Aorta (tissue), 5 donors: ENCODE measurements around the gene UBL4A. TPM values are rescaled to one million over a fixed set of nuclear protein-coding genes. Genes with fewer than 3 reads are reported as not detected.
A peak's percentile ranks its signal among the peaks of the same experiment; 100 is the strongest.

Experiments used
- ATAC-seq: fragments of 200-7000 bp; cut with Tn5 transposase; one replicate; pipeline ENCODE4 v1.9.1; 2022; ENCODE audit warnings: moderate library complexity; ENCODE audit not compliant: low FRiP score
- DNase-seq, 2 donors: peaks; one replicate each; pipeline ENCODE4 v3.0.0-alpha.2; 2020
- H3K27ac ChIP-seq, 2 donors: one replicate each; pipeline ENCODE4 v1.5.1; 2013; ENCODE audit warnings: low read length in 2 of 2, mild to moderate bottlenecking in 2 of 2, moderate library complexity in 2 of 2, control low read depth in 1 of 2, inconsistent platforms in 1 of 2, low read depth in 1 of 2
- H3K27me3 ChIP-seq, 2 donors: one replicate each; pipeline ENCODE4 v1.6.1; 2013; ENCODE audit warnings: control low read depth in 1 of 2, low read length in 1 of 2, mild to moderate bottlenecking in 1 of 2, moderate library complexity in 1 of 2; ENCODE audit not compliant: insufficient read depth in 2 of 2, control insufficient read depth in 1 of 2
- H3K36me3 ChIP-seq, 2 donors: one replicate each; pipeline ENCODE4 v1.6.1; 2013; ENCODE audit warnings: control low read depth in 1 of 2, low read length in 1 of 2, mild to moderate bottlenecking in 1 of 2; ENCODE audit not compliant: insufficient read depth in 2 of 2, control insufficient read depth in 1 of 2
- H3K4me1 ChIP-seq, 2 donors: one replicate each; pipeline ENCODE4 v1.6.1; 2013; ENCODE audit warnings: low read length in 2 of 2, control low read depth in 1 of 2, mild to moderate bottlenecking in 1 of 2, moderate library complexity in 1 of 2; ENCODE audit not compliant: insufficient read depth in 2 of 2, control insufficient read depth in 1 of 2
- H3K4me3 ChIP-seq, 2 donors: one replicate each; pipeline ENCODE4 v1.5.1; 2013; ENCODE audit warnings: low read length in 2 of 2, control low read depth in 1 of 2, mild to moderate bottlenecking in 1 of 2
- H3K9me3 ChIP-seq: one replicate; pipeline ENCODE4 v1.6.1; 2013; ENCODE audit warnings: mild to moderate bottlenecking, low read length; ENCODE audit not compliant: control insufficient read depth
- WGBS, 2 donors: extraction: QIAGEN DNeasy Blood & Tissue Kit; methylation state at CpG; one replicate each; pipeline ENCODE4 v1.1.7; 2013; 5-methylcytosine and 5-hydroxymethylcytosine counted together
- intact Hi-C, 2 donors: fragments of 100-400 bp; cut with DNase I; formaldehyde crosslinking; loops; one replicate each; pipeline versions ENCODE4 v1.14.2 to v1.15.0; 2022
- polyA plus RNA-seq, 2 donors: library from polyadenylated mRNA; stranded (reverse); fragments of 200-250 nt; gene quantifications; one replicate each; pipeline ENCODE4 v1.2.3, GENCODE V29; 2013
- total RNA-seq, 2 donors: library from RNA; stranded (reverse); fragmentation: NEBNext Ultra II Directional; extraction: Animal tissue kit (Norgen Biotek cat#: 25700); gene quantifications; one replicate each; pipeline ENCODE4 v1.2.1, GENCODE V29; 2021
- donor health status: healthy with polysubstance abuse.
- donor health status: Bipolar disorder and iron deficiency.
- donor health status: DM: no; HTN: no; CAD: no.
- donor health status: DM: no; HTN: no; CAD: no.
- donor health status: DM: yes; HTN: yes; CAD: no.

Gene UBL4A
- total and polyA plus RNA-seq, 4 donors = 20.5 to 27.2 (median 25.5) TPM

- 1 to 24% methylated on average over 15 of the region's 15 CpGs for WGBS, 2 donors
- Histone ChIP-seq H3K27me3 (no peaks in the 10 kb centered on the region), H3K4me3 (no peak overlapping the region), H3K9me3 (no peaks in the 10 kb centered on the region), H3K27ac (peak overlapping the region in 1 of 2 donors; percentile 79), H3K4me1 (no peaks in the 10 kb centered on the region), H3K36me3 (no peaks in the 10 kb centered on the region)
- DNase-seq (peak; percentile 88 to 89), ATAC-seq (peak; percentile 81)
- intact Hi-C loops = no loop called here
These were observed 40.7 kb upstream of the UBL4A start for GRCh38 chrX:154526901-154527675.

DNA sequence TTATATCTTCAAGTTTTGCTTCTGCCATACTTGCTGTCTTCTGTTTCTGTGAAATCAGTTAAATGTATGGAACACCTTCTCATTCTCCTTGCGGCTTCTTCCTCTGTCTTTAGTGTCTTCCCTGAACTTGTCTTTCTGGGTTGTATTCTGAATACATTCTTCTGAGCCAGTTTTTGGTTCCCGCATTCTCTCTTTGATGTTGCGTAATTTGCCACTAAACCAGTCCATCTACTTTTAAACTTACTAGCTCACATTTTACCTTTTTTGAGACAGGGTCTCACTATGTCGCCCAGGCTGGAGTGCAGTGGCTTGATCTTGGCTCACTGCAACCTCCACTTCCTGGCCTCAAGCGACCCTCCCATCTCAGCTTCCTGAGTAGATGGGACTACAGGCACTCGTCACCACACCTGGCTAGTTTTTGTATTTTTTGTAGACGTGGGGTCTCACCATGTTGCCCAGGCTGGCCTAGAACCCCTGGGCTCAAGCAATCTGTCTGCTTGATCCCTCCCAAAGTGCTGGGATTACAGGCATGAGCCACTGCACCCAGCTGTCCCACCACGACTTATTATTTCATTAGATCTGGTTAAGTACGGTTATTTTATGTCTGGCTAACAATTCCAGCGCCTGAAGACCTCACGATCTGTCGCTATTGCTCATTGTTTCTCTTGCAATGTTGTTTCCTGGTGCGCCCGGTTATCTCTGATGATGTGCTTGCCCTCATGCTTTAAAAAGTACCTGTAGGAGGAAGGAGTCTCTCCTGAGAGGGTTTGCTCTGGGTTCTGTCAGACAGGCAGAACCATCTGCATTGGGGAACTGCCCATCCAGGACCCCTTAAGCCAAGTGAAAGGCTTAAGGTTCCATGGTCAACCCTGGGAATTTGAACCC is 39.4 kb upstream of the UBL4A start:
- intact Hi-C loops = no loop called here
- no peaks in the 10 kb centered on the region for H3K4me1 ChIP-seq
- no peaks in the 10 kb centered on the region for H3K9me3 ChIP-seq
- H3K27me3 ChIP-seq = no peaks in the 10 kb centered on the region
- H3K36me3 ChIP-seq = no peaks in the 10 kb centered on the region
- ATAC-seq (no peak), DNase-seq (no peak)
- H3K27ac ChIP-seq = no peak overlapping the region
- 81 to 83% methylated on average over 14 of the region's 14 CpGs for WGBS, 2 donors
- no peak overlapping the region for H3K4me3 ChIP-seq

DNA sequence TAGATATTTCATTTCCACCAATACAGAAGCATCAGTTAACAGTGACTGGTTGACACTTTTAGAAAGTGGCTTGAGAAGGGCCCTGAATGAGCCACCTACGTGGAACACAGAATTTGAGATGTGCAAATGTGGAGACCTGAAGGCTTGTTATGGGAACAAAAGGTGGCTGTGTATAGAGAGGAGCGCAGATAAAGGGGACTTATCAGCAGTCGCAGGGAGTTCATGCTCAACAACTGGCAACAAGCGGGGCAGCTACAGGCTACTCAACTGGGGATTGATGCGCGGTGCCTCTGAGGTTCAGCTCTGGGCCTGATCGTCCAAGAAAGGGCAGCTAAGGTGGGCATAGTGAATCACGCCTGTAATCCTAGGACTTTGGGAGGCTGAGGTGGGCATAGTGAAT is 33.0 kb upstream of the UBL4A start:
- Histone ChIP-seq H3K4me3 (no peak overlapping the region), H3K9me3 (no peaks in the 10 kb centered on the region), H3K27me3 (no peaks in the 10 kb centered on the region), H3K36me3 (no peaks in the 10 kb centered on the region), H3K4me1 (no peaks in the 10 kb centered on the region), H3K27ac (no peak overlapping the region)
- no peak for DNase-seq
- ATAC-seq = no peak
- intact Hi-C loops = no loop called here
- 90 to 94% methylated on average over 8 of the region's 8 CpGs for WGBS, 2 donors

- Histone ChIP-seq H3K27ac (peak overlapping the region in 1 of 2 donors; percentile 55), H3K4me3 (no peak overlapping the region), H3K9me3 (no peaks in the 10 kb centered on the region), H3K36me3 (no peaks in the 10 kb centered on the region), H3K4me1 (no peaks in the 10 kb centered on the region), H3K27me3 (no peaks in the 10 kb centered on the region)
- WGBS, 2 donors = 17 to 36% methylated on average over 25 of the region's 25 CpGs
- ATAC-seq (peak; percentile 9), DNase-seq (no peak)
- intact Hi-C loops = no loop called here
These were observed 30.8 kb upstream of the UBL4A start for GRCh38 chrX:154517101-154517781.

- intact Hi-C loops = loop anchor here in 1 of 2 donors (1.0 kb wide), 1 partner anchor 26 kb away; the partner anchor contains the start of gene SLC10A3
- no peaks in the 10 kb centered on the region for H3K36me3 ChIP-seq
- H3K9me3 ChIP-seq = no peaks in the 10 kb centered on the region
- 1 to 27% methylated on average over 19 of the region's 19 CpGs for WGBS, 2 donors
- H3K27ac ChIP-seq = peak overlapping the region in 1 of 2 donors; percentile 82
- H3K27me3 ChIP-seq = no peaks in the 10 kb centered on the region
- no peaks in the 10 kb centered on the region for H3K4me1 ChIP-seq
- no peak for DNase-seq
- ATAC-seq = peak; percentile 78
- peak overlapping the region in 1 of 2 donors; percentile 20 for H3K4me3 ChIP-seq
These were observed 30.3 kb upstream of the UBL4A start for GRCh38 chrX:154516656-154517100.

DNA sequence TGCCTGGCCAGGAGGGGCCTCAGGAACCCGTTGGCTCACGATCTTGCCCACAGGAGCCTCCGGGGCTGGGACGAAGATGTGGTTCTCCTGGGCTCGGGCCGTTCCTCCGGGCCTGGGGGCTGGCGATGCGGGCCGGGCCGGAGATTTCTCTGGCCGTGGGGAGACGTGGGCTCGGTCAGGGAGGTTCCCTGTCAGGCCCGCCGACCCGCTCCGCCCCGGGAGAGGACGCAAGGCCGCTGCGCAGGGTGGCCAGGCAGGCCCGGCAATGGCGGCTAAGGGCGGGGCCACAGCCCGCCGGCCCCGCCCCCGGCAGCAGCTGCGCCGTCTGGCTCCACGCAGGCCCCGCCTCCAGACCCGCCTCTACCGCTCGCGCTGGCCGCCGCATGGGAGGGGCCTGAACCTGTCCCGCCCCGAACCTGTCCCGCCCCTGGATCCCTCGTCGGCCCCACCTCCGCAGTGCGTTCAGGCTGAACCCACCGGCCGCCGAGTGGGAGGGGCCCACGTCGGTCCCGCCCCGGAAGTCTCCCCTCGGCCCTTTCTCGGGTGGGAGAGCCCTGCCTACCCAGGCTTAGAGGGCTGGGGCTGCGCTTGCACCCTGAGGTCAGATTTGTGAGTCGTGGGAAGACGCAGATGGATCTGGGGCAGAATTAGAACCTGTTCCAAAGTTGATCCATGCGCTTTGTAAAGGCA is 29.7 kb upstream of the UBL4A start, which contains the start of gene FAM3A:
TSS of gene FAM3A (minus strand) at position 267 of the 690 bp plus-strand sequence. CDS start 460 bp downstream, outside the sequence.
- peak; percentile 96 for ATAC-seq
- H3K9me3 ChIP-seq = no peaks in the 10 kb centered on the region
- H3K27ac ChIP-seq = peak within 1 kb of the TSS in 1 of 2 donors; percentile 82
- H3K27me3 ChIP-seq = no peaks in the 10 kb centered on the region
- intact Hi-C loops = loop anchor here in 1 of 2 donors (1.0 kb wide), 1 partner anchor 26 kb away; the partner anchor contains the start of gene SLC10A3
- H3K4me3 ChIP-seq = peak within 1 kb of the TSS; percentile 34 to 51
- H3K36me3 ChIP-seq = no peaks in the 10 kb centered on the region
- H3K4me1 ChIP-seq = no peaks in the 10 kb centered on the region
- peak; percentile 95 to 97 for DNase-seq
- WGBS, 2 donors = 1 to 33% methylated on average over 57 to 59 of the region's 59 CpGs

- H3K4me3 ChIP-seq = peak overlapping the region; percentile 34 to 51
- no peaks in the 10 kb centered on the region for H3K27me3 ChIP-seq
- no peaks in the 10 kb centered on the region for H3K36me3 ChIP-seq
- H3K4me1 ChIP-seq = no peaks in the 10 kb centered on the region
- intact Hi-C loops = no loop called here
- H3K9me3 ChIP-seq = no peaks in the 10 kb centered on the region
- WGBS, 2 donors = 18 to 46% methylated on average over 34 of the region's 34 CpGs
- peak overlapping the region in 1 of 2 donors; percentile 56 for H3K27ac ChIP-seq
- no peak for DNase-seq
- ATAC-seq = no peak
These were observed 28.9 kb upstream of the UBL4A start for GRCh38 chrX:154515090-154515965.
